ENCODE data around the gene CCDC60.

CCDC60 gene

DNA sequence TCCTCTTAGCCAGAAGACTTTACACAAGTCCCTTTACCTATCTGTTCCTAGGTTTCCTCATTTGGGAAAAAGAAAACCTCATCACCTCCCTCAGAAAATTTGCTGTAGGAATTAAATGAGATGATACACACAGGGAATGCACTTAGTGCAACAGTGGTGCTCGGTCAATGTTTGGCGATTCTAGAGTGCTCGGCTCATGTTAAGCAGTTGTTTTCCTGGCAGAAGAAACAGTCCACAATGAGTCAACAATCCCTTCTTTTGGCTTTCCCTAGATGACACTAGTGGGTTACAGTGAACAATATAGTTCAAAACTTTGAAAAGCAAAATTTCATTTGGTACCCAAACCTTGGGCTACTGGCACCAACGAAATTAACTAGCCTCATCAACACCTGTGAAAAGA lies 255.1 kb downstream of the CCDC60 start:
- ChIA-PET CTCF (interaction anchor here (0.5 kb wide), 1 partner anchor 50 kb away, joined by 6 read pairs; no protein-coding TSS in a partner anchor), POLR2A (no interaction called here)
- no peak for DNase-seq (ENCODE audit: extremely low spot score)

More for the DNA sequence above, 255.1 kb downstream of the CCDC60 start:
- TF ChIP-seq TARDBP (IDR thresholded peaks at IDR 0.05) (no peak), L3MBTL2 (conservative IDR thresholded peaks at IDR 0.05) (no peak), FOXK2 (IDR thresholded peaks at IDR 0.05) (no peak), SP1 (IDR thresholded peaks at IDR 0.05) (no peak), LEF1 (IDR thresholded peaks at IDR 0.05; ENCODE audit: borderline replicate concordance) (no peak), SUZ12 (IDR thresholded peaks at IDR 0.05) (no peak), BHLHE40 (IDR thresholded peaks at IDR 0.05; ENCODE audit: borderline replicate concordance) (no peak), ELF4 (IDR thresholded peaks at IDR 0.05) (no peak), FOXA1 (IDR thresholded peaks at IDR 0.05) (no peak), FOXM1 (IDR thresholded peaks at IDR 0.05; ENCODE audit: borderline replicate concordance) (no peak), ARNT (IDR thresholded peaks at IDR 0.05) (no peak), CTBP1 (IDR thresholded peaks at IDR 0.05; ENCODE audit: borderline replicate concordance) (no peak), HDGF (IDR thresholded peaks at IDR 0.05; ENCODE audit: borderline replicate concordance) (no peak), ZNF384 (IDR thresholded peaks at IDR 0.05) (no peak), NFRKB (IDR thresholded peaks at IDR 0.05) (no peak)
- TF ChIP-seq, protein P1, sequence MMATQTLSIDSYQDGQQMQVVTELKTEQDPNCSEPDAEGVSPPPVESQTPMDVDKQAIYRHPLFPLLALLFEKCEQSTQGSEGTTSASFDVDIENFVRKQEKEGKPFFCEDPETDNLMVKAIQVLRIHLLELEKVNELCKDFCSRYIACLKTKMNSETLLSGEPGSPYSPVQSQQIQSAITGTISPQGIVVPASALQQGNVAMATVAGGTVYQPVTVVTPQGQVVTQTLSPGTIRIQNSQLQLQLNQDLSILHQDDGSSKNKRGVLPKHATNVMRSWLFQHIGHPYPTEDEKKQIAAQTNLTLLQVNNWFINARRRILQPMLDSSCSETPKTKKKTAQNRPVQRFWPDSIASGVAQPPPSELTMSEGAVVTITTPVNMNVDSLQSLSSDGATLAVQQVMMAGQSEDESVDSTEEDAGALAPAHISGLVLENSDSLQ (IDR thresholded peaks at IDR 0.05), result no peak
